NCI-H2196 treated with DMSO at 0.1 percent for 48 hours (cell line): Measurements from ENCODE around the gene BRCA1.
"Not testable (repeated sequence)": the region's sequence is repeated elsewhere in the genome, so short reads cannot be mapped to it uniquely, and the experiment has no call there.

ENCODE experiments used
- DNase-seq: peaks from one replicate; lab custom pipeline; 2025; ENCODE audit not compliant: unreplicated experiment; lab: John Stamatoyannopoulos, UW

The BRCA1 gene

DNA sequence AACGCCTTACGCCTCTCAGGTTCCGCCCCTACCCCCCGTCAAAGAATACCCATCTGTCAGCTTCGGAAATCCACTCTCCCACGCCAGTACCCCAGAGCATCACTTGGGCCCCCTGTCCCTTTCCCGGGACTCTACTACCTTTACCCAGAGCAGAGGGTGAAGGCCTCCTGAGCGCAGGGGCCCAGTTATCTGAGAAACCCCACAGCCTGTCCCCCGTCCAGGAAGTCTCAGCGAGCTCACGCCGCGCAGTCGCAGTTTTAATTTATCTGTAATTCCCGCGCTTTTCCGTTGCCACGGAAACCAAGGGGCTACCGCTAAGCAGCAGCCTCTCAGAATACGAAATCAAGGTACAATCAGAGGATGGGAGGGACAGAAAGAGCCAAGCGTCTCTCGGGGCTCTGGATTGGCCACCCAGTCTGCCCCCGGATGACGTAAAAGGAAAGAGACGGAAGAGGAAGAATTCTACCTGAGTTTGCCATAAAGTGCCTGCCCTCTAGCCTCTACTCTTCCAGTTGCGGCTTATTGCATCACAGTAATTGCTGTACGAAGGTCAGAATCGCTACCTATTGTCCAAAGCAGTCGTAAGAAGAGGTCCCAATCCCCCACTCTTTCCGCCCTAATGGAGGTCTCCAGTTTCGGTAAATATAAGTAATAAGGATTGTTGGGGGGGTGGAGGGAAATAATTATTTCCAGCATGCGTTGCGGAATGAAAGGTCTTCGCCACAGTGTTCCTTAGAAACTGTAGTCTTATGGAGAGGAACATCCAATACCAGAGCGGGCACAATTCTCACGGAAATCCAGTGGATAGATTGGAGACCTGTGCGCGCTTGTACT is at the start of gene BRCA1:
BRCA1 (minus strand) TSS at position 232 of the 834 bp plus-strand sequence. CDS start 1,268 bp downstream, outside the sequence.
- DNase-seq: peak; percentile 91

DNA sequence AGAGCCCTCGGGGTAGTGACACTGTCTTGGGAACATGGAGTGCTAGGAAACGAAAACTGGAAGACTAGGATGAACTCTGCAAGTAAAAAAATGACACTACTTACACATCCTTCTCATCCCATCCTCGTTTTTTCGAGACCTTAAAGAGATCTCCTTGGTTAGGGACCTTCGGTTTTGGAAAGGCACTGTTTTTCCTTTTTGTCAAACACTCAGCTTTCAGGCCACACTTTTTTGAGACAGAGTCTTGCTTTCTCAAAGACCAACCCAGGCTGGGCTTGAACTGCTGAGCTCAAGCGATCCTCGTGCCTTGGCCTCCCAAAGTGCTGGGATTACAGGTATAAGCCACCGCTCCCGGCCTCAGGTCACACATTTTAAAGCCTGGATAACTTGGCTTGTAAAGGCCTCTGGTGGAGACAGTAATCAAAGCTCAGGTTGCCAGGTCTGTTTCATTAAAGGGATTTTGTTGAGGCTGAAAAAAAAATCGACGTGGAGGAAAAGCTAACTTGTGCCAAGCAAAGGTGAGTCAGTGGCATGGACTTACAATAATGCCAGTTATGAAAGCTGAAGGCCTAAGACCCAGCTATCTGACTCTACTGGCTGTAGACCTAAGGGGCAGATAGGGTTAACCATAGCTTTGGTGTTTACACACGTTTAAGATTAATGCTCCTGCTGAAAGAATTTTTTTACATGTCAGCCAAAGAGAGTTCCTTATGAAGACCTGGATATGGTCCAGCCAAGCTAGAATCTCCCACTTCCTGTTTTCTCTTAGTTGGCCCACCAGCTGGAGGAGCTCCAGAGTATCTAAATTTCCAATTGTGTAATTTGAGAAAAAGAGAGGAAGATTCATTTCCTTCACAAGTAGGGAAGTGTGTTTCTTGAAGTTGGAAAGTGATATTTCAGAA is 46.7 kb upstream of the BRCA1 start:
- DNase-seq: no peak

DNA sequence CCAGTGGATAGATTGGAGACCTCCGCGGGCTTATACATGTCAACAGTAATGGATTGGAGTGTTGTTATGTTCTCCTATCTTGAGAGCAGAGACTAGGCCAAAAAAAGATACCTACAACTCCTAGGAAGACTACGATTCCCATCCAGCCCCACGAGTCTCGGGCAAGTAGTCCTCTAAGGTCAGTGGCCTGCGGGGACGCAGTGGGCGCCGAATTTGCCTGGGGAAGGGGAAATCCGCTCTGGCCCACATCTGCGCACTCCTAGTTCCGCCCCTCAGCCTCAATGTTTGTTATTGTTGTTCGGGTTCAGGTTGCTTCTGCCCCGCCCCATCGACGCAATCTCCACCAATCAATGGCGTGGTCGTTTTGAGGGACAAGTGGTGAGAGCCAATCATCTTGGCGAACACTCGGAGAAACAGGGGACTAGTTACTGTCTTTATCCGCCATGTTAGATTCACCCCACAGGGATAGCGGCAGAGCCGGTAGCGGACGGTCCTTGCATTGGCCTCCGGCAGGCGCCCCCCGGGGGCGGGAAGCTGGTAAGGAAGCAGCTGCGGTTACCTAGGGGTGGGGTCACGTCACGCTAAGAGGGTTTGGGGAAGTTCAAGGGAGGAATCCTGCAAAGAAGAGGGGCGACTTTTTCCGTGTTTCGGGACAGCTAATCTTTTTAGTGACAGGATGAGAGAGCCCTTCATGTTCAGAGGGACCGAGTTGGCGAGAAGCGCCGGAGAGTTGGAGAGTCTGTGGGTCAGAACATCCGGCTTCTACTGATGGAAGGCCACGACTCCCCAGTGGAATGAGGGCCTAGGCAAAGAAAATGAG is 45.8 kb upstream of the BRCA1 start, which contains the start of gene NBR1:
NBR1 (plus strand) TSS at position 449 of the 820 bp plus-strand sequence. CDS start 4,586 bp downstream, outside the sequence.
- DNase-seq: peak; percentile 78

DNA sequence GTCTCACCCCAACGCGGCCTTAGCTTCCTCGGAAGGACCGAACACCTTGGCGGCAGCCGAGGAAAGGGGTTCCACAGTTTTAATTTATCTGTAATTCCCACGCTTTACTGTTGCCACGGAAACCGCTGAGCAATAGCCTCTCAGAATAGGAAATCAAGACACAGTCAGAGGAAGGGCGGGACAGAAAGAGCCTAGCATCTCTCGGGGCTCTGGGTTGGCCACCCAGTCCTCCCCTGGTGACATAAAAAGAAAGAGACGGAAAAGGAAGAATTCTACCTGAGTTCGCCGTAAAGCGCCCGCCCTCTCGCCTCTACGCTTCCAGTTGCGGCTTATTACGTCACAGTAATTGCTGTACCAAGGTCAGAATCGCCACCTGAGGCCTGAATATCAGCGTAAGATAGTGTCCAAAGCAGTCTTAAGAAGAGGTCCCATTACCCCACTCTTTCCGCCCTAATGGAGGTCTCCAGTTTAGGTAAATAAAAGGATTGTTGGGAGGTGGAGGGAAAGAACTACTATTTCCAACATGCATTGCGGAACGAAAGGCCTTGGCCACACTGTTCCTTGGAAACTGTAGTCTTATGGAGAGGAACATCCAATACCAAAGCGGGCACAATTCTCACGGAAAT is 45.1 kb upstream of the BRCA1 start:
- peak; percentile 87 for DNase-seq

DNA sequence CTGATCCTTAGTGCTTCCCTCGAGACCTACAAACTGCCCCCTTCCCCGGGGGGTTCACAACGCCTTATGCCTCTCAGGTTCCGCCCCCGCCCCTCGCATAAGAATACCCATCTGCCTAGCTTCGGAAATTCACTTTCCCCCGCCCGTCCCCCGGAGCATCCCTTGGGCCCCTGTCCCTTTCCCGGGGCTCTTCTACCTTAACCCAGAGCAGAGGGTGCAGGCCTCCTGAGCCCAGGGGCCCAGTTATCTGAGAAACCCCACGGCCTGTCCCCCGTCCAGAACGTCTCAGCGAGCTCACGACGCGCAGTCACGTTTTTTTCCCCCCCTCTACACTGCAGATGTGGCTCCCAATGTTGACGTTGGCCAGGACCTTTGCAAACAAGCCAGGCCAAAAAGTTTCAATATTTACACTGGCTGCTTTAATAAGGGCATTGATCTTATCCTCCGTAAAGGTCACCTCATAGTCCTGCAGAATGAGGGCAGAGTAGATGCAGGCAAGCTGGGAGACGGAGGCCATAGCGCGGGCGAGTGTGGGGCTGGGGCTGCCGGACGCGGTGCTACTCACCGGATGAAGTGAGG is 44.5 kb upstream of the BRCA1 start:
- DNase-seq: no peak

DNA sequence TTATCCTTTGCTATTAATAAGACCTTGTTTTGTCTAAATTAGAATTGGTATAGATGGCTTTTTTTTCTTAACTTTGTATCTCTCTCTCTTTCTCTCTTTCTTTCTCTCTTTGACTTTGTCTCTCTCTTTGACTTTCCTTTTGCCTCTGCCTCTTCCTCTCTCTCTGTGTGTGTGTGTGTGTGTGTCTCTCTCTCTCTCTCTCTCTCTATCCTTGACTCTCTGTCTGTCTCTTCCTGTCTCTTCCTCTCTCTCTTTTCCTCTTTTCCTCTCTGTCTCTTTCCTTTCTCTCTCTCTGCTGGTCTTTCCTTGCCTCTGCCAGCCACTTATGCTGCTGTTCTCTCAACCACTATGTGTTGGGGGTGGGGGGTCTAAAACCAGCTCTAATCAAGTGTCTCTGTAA is 40.8 kb upstream of the BRCA1 start:
- DNase-seq: not testable (repeated sequence)

DNA sequence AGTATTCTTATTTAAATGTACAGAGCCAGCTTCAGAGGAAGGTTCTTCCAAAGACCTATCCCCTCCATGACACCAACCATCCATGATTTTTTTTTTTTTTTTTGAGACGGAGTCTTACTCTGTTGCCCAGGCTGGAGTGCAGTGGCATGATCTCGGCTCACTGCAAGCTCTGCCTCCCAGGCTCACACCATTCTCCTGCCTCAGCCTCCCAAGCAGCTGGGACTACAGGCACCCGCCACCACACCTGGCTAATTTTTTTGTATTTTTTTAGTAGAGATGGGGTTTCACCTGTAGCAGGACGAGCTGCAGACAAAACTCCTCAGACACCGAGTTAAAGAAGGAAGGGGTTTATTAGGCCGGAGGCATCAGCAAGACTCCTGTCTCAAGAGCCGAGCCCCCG is 34.8 kb upstream of the BRCA1 start:
- not testable (repeated sequence) for DNase-seq

DNA sequence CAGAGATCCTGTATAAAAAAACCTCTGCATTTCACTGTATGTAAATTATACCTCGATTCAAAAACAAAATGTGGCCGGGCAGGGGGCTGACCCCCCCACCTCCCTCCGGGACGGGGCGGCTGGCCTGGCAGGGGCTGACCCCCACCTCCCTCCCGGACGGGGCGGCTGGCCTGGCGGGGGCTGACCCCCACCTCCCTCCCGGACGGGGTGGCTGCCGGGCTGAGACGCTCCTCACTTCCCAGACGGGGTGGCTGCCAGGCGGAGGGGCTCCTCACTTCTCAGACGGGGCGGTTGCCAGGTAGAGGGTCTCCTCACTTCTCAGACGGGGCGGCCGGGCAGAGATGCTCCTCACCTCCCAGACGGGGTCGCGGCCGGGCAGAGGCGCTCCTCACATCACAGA is 34.1 kb upstream of the BRCA1 start:
- DNase-seq: not testable (repeated sequence)

DNA sequence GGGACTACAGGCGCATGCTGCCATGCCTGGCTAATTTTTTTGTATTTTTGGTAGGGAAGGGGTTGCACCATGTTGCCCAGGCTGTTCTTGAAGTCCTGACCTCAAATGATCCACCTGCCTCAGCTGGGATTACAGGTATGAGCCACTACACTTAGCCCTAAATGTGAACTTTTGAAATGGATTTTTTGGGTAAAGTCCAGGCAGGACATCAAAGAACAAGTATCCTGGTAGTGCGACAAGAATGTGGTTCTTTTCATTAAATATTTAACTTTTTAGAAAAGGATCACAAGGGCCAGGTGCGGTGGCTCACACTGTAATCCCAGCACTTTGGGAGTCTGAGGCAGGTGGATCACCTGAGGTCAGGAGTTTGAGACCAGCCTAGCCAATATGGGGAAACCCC is 30.5 kb upstream of the BRCA1 start:
- DNase-seq: no peak

DNA sequence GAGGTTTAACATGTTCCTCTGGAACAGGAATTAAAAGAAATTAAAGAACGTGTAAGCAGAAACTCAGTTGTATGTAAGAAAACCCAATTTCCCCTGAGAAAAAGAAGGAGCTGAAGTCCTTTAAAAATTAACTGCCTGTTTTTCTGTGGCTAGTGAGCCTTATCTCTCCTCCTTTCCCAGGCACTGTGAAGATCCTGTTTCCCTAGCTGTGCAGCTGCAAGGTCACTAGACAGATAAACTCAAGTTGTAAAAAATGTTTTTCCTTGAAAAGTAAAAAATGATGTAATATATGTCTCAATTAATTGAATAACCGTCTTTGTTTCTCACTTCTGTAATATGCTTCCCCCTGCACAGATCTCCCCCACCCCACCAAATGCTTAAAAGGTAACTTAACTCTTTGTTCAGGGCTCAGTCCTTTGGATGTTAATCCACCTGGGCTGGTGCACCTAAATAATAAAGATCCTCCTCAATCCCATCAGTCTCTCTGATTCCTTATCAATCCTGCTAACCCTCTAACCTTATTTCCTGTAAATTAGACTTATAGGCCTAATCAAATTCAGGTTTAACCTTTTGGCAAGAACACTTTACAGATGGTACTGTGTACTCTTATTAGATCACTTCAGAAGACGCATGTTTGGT is 28.2 kb upstream of the BRCA1 start:
- not testable (repeated sequence) for DNase-seq

DNA sequence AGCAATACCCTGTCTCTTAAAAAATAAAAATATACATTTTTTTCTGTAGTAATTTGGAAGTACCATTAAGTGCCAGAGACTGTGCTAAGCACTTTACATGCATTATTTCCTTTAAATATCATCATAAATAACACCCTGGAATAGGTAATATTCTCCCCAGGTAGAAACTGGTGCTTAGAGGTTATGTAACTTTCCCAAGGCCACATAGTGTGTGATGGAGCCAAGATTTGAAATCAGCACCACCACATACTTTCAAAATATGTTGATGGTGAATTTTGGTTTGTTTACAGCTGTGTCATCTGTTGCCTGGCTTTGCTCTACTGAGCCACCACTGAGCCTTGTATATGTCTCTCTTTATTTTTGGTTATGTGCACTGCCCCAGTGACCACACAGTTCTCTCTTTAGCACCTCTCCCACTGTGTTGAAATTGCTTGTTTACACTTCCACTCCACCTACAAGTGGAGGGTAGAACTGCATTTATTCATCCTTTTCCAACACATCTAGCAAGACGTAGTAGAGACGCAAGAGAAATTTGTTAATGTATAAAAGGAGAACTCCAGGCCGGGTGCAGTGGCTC is 26.8 kb upstream of the BRCA1 start:
- no peak for DNase-seq

DNA sequence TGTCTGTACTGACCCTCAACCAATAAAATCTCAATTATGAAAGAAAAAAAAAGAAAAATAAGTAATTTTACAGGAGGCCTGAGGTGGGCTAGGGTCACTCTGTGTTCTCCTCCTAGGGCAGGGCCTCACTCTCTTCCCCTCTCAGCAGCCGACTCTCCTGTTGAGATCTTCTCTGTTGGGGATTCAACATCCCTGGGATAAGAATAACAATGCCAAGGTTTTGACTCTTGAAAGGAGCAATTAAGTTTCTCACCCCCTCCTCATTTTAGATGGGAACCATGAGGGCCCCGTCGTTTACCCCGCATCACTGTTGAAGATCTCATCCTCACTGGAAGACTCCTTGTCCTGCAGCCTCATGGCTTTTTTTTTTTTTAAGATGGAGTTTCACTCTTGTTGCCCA is 21.5 kb upstream of the BRCA1 start:
- no peak for DNase-seq

DNA sequence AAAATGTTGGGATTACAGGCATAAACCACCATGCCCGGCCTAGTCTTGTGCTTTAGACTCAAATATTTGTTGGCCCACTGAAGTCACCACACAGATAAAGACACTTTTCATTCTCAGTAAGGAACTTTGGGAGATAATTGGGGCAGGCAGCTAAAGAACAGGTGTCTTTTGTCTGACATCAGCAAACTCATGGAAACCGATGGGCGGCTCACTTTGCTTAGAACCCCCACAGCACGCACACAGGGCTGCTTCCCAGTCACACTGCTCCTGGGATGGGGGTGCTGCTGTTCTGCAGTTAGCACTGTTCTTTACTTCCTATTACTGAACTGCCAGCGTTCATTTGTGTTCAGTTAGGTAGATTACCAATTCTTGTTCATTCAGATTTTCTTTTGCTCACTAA is 18.0 kb upstream of the BRCA1 start:
- no peak for DNase-seq

DNA sequence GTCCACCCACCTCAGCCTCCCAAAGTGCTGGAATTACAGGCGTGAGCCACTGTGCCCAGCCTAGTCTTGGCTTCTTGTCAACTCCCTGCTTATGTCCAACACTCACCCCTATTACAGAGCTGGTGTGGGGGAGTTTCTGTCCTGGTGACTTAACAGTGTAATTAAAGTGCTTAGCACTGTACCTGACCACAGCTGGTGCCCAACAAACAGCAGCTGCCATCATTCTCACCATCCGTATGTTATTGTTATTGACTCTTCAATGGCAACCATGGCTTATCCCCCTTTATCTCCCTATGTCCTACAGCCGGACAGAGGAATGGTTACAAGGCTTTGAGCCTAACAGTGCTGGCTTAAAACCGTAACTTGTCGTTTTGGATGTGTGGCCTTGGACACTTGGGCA is 17.0 kb upstream of the BRCA1 start:
- no peak for DNase-seq

DNA sequence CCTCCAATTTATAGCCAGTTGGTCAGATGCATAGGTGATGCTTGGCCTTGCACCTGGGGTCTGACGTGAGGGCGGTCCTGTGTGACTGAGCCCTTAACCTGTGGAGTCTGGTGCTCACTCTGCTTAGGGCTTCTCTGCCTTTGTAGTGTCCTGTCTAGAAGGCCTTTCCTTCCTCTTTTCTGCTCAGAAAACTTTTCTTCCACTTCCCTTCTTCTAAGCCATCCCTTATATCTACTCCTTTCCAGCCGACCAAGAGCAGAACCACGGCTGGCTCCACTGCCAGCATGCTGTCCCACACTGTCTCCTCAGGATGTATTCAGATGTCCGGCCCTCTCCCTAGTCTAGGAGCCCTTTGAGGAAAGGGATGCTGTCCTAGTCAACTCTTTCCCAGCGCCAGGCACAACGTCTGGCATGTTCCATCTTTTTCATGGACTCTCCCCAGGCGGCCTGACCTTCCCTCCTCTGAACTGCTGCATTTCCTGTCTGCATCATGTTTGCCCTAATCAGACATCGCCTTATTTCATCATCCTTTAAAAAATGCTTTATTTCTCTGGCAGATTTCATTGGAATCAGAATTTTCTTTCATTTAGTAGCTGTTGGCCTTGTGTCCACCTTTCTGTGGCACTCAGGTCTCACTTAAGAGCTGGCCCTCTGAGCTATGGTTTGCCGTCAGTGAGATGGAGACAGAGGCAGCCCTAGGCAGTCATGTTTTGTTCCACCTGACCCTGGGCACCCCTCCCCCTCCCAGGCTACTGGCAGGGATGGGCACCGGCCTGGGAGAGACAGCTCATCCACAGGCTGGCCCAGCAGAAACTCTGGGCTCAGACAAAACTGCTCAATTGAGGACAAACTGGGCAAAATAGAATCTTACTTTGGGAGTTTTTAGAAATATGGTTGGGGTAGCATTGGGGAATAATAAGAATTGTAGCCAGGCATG is 15.5 kb upstream of the BRCA1 start:
- no peak for DNase-seq

DNA sequence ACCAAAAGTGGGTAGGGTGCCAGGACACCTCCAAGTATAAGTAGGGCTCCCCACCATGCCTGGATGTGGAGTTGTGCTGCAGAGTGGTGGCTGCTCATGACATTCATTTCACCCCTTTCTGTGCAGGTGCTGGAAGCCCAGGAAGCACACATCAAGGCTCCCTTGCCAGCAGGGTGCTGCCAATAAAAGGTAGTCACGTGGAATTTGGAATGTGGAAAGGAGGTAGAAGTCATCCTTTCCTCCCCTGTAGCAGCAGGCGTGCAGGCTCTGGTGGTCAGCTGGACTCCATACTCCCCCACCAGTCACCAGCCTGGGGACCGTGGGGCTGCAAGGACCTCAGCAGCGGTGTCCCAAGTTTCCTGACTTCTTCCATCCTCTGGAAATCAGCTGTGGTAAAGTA is 13.4 kb upstream of the BRCA1 start:
- DNase-seq: not testable (repeated sequence)

DNA sequence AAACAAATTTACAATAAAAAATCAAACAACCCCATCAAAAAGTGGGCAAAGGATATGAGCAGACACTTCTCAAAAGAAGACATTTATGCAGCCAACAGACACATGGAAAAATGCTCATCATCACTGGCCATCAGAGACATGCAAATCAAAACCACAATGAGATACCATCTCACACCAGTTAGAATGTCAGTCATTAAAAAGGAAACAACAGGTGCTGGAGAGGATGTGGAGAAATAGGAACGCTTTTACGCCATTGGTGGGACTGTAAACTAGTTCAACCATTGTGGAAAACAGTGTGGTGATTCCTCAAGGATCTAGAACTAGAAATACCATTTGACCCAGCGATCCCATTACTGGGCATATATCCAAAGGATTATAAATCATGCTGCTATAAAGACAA is 11.4 kb upstream of the BRCA1 start:
- DNase-seq: not testable (repeated sequence)

DNA sequence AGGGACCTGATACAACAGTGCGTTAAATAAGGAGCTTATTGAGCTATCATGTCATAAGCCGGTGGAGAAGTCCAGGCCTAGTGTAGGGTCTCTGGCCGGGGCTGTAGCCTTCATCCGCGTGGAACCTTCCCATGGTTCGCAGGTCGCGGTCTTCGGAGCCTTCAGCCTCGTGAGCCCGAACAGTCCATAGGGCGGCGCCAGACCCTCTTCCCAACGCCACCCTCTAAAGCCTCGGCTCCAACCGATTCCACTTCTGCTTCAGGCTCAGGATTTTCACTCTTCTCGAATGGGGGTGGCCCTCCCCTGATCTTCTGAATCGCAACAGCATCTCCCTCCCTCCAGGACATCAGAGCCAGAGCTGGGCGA is 10.3 kb upstream of the BRCA1 start:
- DNase-seq: no peak
